HepG2 (cell line): Measurements from ENCODE around the gene TMEM183A. TPM values are rescaled to one million over a fixed set of nuclear protein-coding genes. Genes with fewer than 3 reads are reported as not detected.

Source experiments
- ATAC-seq: fragments of 200-7000 bp; cut with Tn5 transposase; 3 replicates; pipeline ENCODE4 v1.9.1; 2020; ENCODE audit warnings: mild to moderate bottlenecking, moderate library complexity
- BruUV-seq: library from RNA; stranded (reverse); fragments of 400-500 nt; replicated peaks from 2 replicates; lab custom pipeline; 2021; lab: Mats Ljungman, UMichigan
- CTCF ChIA-PET: fragments of 300-600 bp; formaldehyde crosslinking; extraction: SDS; loops from one replicate; lab custom pipeline; 2021; ENCODE audit warnings: low total read pairs, inconsistent platforms, low intra/inter-chr PET ratio; lab: Yijun Ruan, JAX
- POLR2A ChIA-PET: fragments of 350-600 bp; sonication (Branson Sonifier 250); formaldehyde crosslinking; loops from one replicate; lab custom pipeline; 2020; ENCODE audit warnings: antibody characterized with exemption, inconsistent platforms; lab: Yijun Ruan, JAX
- DNase-seq: peaks from one replicate; pipeline ENCODE4 v3.0.0-alpha.2; 2015; ENCODE audit warnings: low spot score
- FAIRE-seq: peaks from 3 replicates; lab custom pipeline; 2011; peaks lifted over from hg19 to GRCh38; lab: Jason Lieb, UNC
- H2AFZ ChIP-seq: one replicate; pipeline ENCODE4 v1.6.1; 2011; ENCODE audit warnings: low read length, inconsistent platforms
- H3K27ac ChIP-seq: fragments of 300-600 bp; 3 replicates; pipeline ENCODE4 v1.8.0; 2011; ENCODE audit warnings: mixed run types, mild to moderate bottlenecking, mixed read lengths, low read length, inconsistent platforms; ENCODE audit not compliant: insufficient read depth; ENCODE audit errors: extremely low read length
- H3K27me3 ChIP-seq, 2 experiments: fragments of 200-600 bp in 1 of 2; 2 replicates in 1 of 2; 3 replicates in 1 of 2; pipeline versions ENCODE4 v1.6.0 to v1.8.0; 2011; ENCODE audit warnings: low read length in 2 of 2, mild to moderate bottlenecking in 2 of 2, moderate library complexity in 2 of 2, inconsistent platforms in 1 of 2; ENCODE audit not compliant: insufficient read depth in 2 of 2, control insufficient read depth in 1 of 2
- H3K36me3 ChIP-seq, 2 experiments: fragments of 200-600 bp in 1 of 2; replicated peaks in 1 of 2; 2 replicates in 1 of 2; 3 replicates in 1 of 2; pipeline versions ENCODE4 v1.5.1 to v1.8.0; 2011; ENCODE audit warnings: low read length in 2 of 2, inconsistent platforms in 1 of 2; ENCODE audit not compliant: insufficient read depth in 2 of 2, control insufficient read depth in 1 of 2
- H3K4me1 ChIP-seq: 2 replicates; pipeline ENCODE4 v1.5.1; 2012; ENCODE audit warnings: low read length, inconsistent platforms; ENCODE audit not compliant: insufficient read depth
- H3K4me2 ChIP-seq: 2 replicates; pipeline ENCODE4 v1.6.0; 2011; ENCODE audit warnings: low read depth, low read length, inconsistent platforms
- H3K4me3 ChIP-seq, 3 experiments: fragments of 200-600 bp in 1 of 3; sonication (generic), shearing (Covaris generic) in 1 of 3; replicated peaks in 1 of 3; 2 replicates each; pipeline ENCODE4 v1.5.1; 2011 to 2016; ENCODE audit warnings: low read length in 3 of 3, inconsistent platforms in 2 of 3, low read depth in 2 of 3, mild to moderate bottlenecking in 2 of 3, control low read depth in 1 of 3, mixed read lengths in 1 of 3; ENCODE audit not compliant: insufficient read depth in 1 of 3
- H3K79me2 ChIP-seq: one replicate; pipeline ENCODE4 v1.6.1; 2011; ENCODE audit warnings: low read length, inconsistent platforms; ENCODE audit not compliant: insufficient read depth
- H3K9ac ChIP-seq: 2 replicates; pipeline ENCODE4 v1.6.0; 2011; ENCODE audit warnings: mild to moderate bottlenecking, low read depth, low read length, inconsistent platforms; ENCODE audit not compliant: insufficient read depth
- H3K9me3 ChIP-seq: 2 replicates; pipeline ENCODE4 v1.5.1; 2012; ENCODE audit warnings: mild to moderate bottlenecking, low read length
- H4K20me1 ChIP-seq: 2 replicates; pipeline ENCODE4 v1.6.0; 2011; ENCODE audit warnings: inconsistent platforms, mild to moderate bottlenecking, low read length, moderate library complexity; ENCODE audit not compliant: insufficient read depth
- CBX1 ChIP-seq: IDR thresholded peaks from one replicate; pipeline ENCODE4 v1.6.1; 2016; ENCODE audit warnings: antibody characterized with exemption, low read depth
- DBP ChIP-seq: sonication (generic); formaldehyde crosslinking; IDR thresholded peaks from 2 replicates; pipeline ENCODE4 v1.4.0; 2020; ENCODE audit warnings: missing genetic modification reagents; ENCODE audit errors: not compliant biosample characterization
- GLMP ChIP-seq: sonication (generic); formaldehyde crosslinking; IDR thresholded peaks from 2 replicates; pipeline ENCODE4 v1.9.0; 2021; ENCODE audit warnings: missing genetic modification reagents, mild to moderate bottlenecking, borderline replicate concordance
- KMT2B ChIP-seq: IDR thresholded peaks from 2 replicates; pipeline ENCODE4 v1.6.1; 2016; ENCODE audit warnings: missing genetic modification reagents, missing compliant biosample characterization
- MIXL1 ChIP-seq: IDR thresholded peaks from 2 replicates; pipeline ENCODE4 v1.6.1; 2016
- TARDBP ChIP-seq: sonication (generic); formaldehyde crosslinking; IDR thresholded peaks from 2 replicates; pipeline ENCODE4 v1.8.0; 2022; ENCODE audit warnings: mild to moderate bottlenecking, missing genetic modification reagents
- XRCC5 ChIP-seq: fragments of 200-400 bp; formaldehyde crosslinking; optimal IDR thresholded peaks from 2 replicates; pipeline ENCODE3; 2017; ENCODE audit warnings: mild to moderate bottlenecking, low read length
- ZBTB25 ChIP-seq: IDR thresholded peaks from 2 replicates; pipeline ENCODE4 v1.6.1; 2018; ENCODE audit warnings: missing genetic modification reagents
- ZBTB26 ChIP-seq: IDR thresholded peaks from 2 replicates; pipeline ENCODE4 v1.6.1; 2016; ENCODE audit warnings: missing compliant biosample characterization, missing genetic modification reagents, borderline replicate concordance
- ZNF10 ChIP-seq: sonication (generic); formaldehyde crosslinking; IDR thresholded peaks from 2 replicates; pipeline ENCODE4 v1.4.0; 2020; ENCODE audit warnings: mild to moderate bottlenecking, low read depth, missing genetic modification reagents, borderline replicate concordance
- ZNF207 ChIP-seq: fragments of 450-650 bp; IDR thresholded peaks from 2 replicates; pipeline ENCODE4 v1.6.1; 2016; ENCODE audit warnings: antibody characterized with exemption, borderline replicate concordance
- ZNF296 ChIP-seq: sonication (generic); formaldehyde crosslinking; conservative IDR thresholded peaks from 2 replicates; pipeline ENCODE4 v1.5.0; 2020; ENCODE audit warnings: mild to moderate bottlenecking, missing genetic modification reagents
- ZNF431 ChIP-seq: sonication (generic); formaldehyde crosslinking; IDR thresholded peaks from 2 replicates; pipeline ENCODE4 v1.9.0; 2022; ENCODE audit warnings: missing genetic modification reagents, low read depth, mild to moderate bottlenecking, borderline replicate concordance
- ZNF572 ChIP-seq: sonication (generic); formaldehyde crosslinking; IDR thresholded peaks from 2 replicates; pipeline ENCODE4 v1.5.1; 2020; ENCODE audit warnings: mild to moderate bottlenecking, missing genetic modification reagents
- ZNF746 ChIP-seq: sonication (generic); formaldehyde crosslinking; IDR thresholded peaks from 2 replicates; pipeline ENCODE4 v1.8.0; 2022; ENCODE audit warnings: mild to moderate bottlenecking, missing genetic modification reagents
- ZNF766 ChIP-seq: sonication (generic); formaldehyde crosslinking; IDR thresholded peaks from 2 replicates; pipeline ENCODE4 v1.5.0; 2020; ENCODE audit warnings: missing genetic modification reagents, borderline replicate concordance
- WGBS: methylation state at CpG from one replicate; pipeline ENCODE4 v1.1.6; 2017; ENCODE audit warnings: low lambda C conversion rate; 5-methylcytosine and 5-hydroxymethylcytosine counted together
- in situ Hi-C: cut with HindIII; loops from 2 replicates; pipeline ENCODE4 v1.10.0; 2017; ENCODE audit warnings: low pct_unique_long_range_greater_than_20kb; ENCODE audit not compliant: extremely low pct_ligation_motif_present
- intact Hi-C: fragments of 100-400 bp; cut with micrococcal nuclease; formaldehyde crosslinking; loops from one replicate; pipeline ENCODE4 v1.10.0; 2022; ENCODE audit not compliant: unreplicated experiment
- polyA plus RNA-seq, 8 experiments: library from polyadenylated mRNA; depleted of rRNA in 3 of 8; stranded (reverse) in 7 of 8; unstranded in 1 of 8; fragments of >200 nt; fragmentation: Illumina TruSeq in 4 of 8; extraction: Trizol in 4 of 8; gene quantifications; 2 replicates each; pipeline versions ENCODE4 v1.2.1 to v1.2.3, GENCODE V29; 2011 to 2016; ENCODE audit warnings: low read depth in 4 of 8, missing spikeins in 1 of 8, mixed read lengths in 1 of 8; ENCODE audit not compliant: insufficient read depth in 1 of 8
- total RNA-seq, 5 experiments: library from RNA; depleted of rRNA; stranded (reverse); fragments of >200 nt; fragmentation: Illumina TruSeq; extraction: Trizol; gene quantifications; 2 replicates each; pipeline ENCODE4 v1.2.3, GENCODE V29; 2016; ENCODE audit warnings: low read depth in 1 of 5

The TMEM183A gene
- total and polyA plus RNA-seq, 2 of the 13 experiments (the other 11 are each of a cell fraction or from before 2014, with no cell fraction given): 59.7 to 82.0 TPM

- TF ChIP-seq ZNF10 (CRISPR knock-in tag) (no peak), ZNF296 (CRISPR knock-in tag) (no peak)
These were observed 49.2 kb upstream of the TMEM183A start, which contains the start of gene ADIPOR1 (continued) for GRCh38 chr1:202957733-202958543.

- ChIA-PET CTCF (no interaction called here), POLR2A (interaction anchor here (0.6 to 1.0 kb wide), 3 partner anchors 13 to 97 kb away, joined by 4 to 6 read pairs (median 4); partner anchors contain the start of gene KLHL12)
- intact Hi-C loops: loop anchor here (10.0 kb wide), 1 partner anchor 74 kb away; the partner anchor contains the start of gene RABIF
- H3K27me3 ChIP-seq: no peaks in the 10 kb centered on the region; a peak in 1 of 5 replicates
- in situ Hi-C loops: no loop called here
- 3% methylated on average over 8 of the region's 10 CpGs for WGBS
- DNase-seq (no peak), ATAC-seq (peak; percentile 58), FAIRE-seq (no peak)
- peaks cover 52% of the 10 kb centered on the region for H3K4me1 ChIP-seq
- peak overlapping the region; percentile 52 for H3K27ac ChIP-seq
- H4K20me1 ChIP-seq: peaks cover 7% of the 10 kb centered on the region; the same call in 1 of the 2 replicates
- H3K9ac ChIP-seq: peak overlapping the region; percentile 75
- H3K4me3 ChIP-seq: peak overlapping the region; percentile 66 to 84 (median 84)
- BruUV-seq: TSS peak; percentile 97
- H3K79me2 ChIP-seq: peaks cover 41% of the 10 kb centered on the region
- H3K4me2 ChIP-seq: peak overlapping the region; percentile 99
- peaks cover 0 to 5% of the 10 kb centered on the region in 2 experiments; a peak in 2 of 5 replicates for H3K36me3 ChIP-seq
- H2AFZ ChIP-seq: peak overlapping the region; percentile 99
- H3K9me3 ChIP-seq: no peaks in the 10 kb centered on the region
- TF ChIP-seq KMT2B (CRISPR knock-in tag) (0 out of 2 replicates have a peak, but pooled peaks have one; percentile 6), ZNF766 (CRISPR knock-in tag) (no peak), XRCC5 (no peak), ZNF431 (CRISPR knock-in tag) (no peak), DBP (CRISPR knock-in tag) (no peak), ZBTB26 (peak; percentile 96), CBX1 (no peak), ZBTB25 (no peak), MIXL1 (CRISPR knock-in tag) (0 out of 2 replicates have a peak, but pooled peaks have one; percentile 1), TARDBP (CRISPR knock-in tag) (0 out of 2 replicates have a peak, but pooled peaks have one; percentile 12), GLMP (CRISPR knock-in tag) (no peak), ZNF207 (no peak), ZNF572 (CRISPR knock-in tag) (no peak), ZNF746 (CRISPR knock-in tag) (no peak)
These were observed 48.5 kb upstream of the TMEM183A start for GRCh38 chr1:202958544-202959275.
